Measurements from ENCODE around the gene MMD2. TPM values are rescaled to one million over a fixed set of nuclear protein-coding genes. Genes with fewer than 3 reads are reported as not detected.
A peak's percentile ranks its signal among the peaks of the same experiment; 100 is the strongest.

The MMD2 gene
- total and polyA plus RNA-seq, 4 donors: not detected

DNA sequence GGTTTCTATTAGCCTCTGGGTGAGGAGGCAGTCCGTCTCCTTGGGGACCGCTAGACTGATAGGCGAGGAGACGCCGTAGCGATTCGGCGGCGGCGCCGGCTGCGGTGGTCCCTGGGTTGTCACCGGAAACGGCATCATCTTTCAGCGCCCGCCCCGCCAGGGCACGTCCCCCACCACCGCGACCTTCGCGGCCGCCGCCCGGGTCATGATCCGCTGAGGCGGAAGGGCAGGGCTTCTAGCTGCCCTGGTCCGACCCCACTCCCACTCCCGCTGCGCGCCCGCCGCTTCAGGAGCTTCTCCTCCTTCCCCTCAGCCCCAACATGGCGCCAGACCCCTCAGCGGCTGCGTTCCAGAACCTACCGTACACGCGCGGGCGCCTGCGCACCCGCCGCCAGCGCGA is 97.3 kb downstream of the MMD2 start, which contains the start of gene PAPOLB:
PAPOLB (minus strand) TSS at position 358 of the 400 bp plus-strand sequence; CDS start at position 138, 220 bp downstream.
- no peaks in the 10 kb centered on the region for H3K4me1 ChIP-seq (ENCODE audit: control insufficient read depth in 5 of 5, insufficient read depth in 5 of 5, low read length in 5 of 5)
- ATAC-seq (ENCODE audit: insufficient read depth, low FRiP score) (no peak), DNase-seq (peak in 1 of 3 donors; percentile 14)
- no peaks in the 10 kb centered on the region for H3K27me3 ChIP-seq (ENCODE audit: control insufficient read depth in 3 of 3, insufficient read depth in 3 of 3, low read length in 2 of 3)
- no peak within 1 kb of the TSS for H3K9ac ChIP-seq (ENCODE audit: insufficient read depth in 1 of 2, low read length in 2 of 2)
- H3K27ac ChIP-seq (ENCODE audit: low read depth in 1 of 2, low read length in 1 of 2): peak within 1 kb of the TSS in 1 of 2 donors; percentile 40
- peaks cover 0 to 2% (median 0%) of the 10 kb centered on the region in 4 donors for H3K36me3 ChIP-seq (ENCODE audit: control insufficient read depth in 4 of 4, insufficient read depth in 4 of 4, low read length in 4 of 4)
- 19 to 25% methylated on average over 39 to 46 of the region's 46 CpGs for WGBS, 2 donors
- H3K9me3 ChIP-seq (ENCODE audit: control insufficient read depth in 4 of 4, insufficient read depth in 3 of 4, low read length in 3 of 4): peaks cover 0 to 11% (median 4%) of the 10 kb centered on the region in 4 donors
- peak within 1 kb of the TSS; percentile 47 for H3K4me3 ChIP-seq
- TF ChIP-seq CTCF (IDR thresholded peaks at IDR 0.05; ENCODE audit: control extremely low read depth, extremely low read depth): no peak

- ATAC-seq (ENCODE audit: insufficient read depth, low FRiP score) (no peak), DNase-seq (no peak)
- H3K4me1 ChIP-seq (ENCODE audit: control insufficient read depth in 5 of 5, insufficient read depth in 5 of 5, low read length in 5 of 5): peaks cover 0 to 4% (median 0%) of the 10 kb centered on the region in 5 donors
- no peak overlapping the region for H3K27ac ChIP-seq (ENCODE audit: low read depth in 1 of 2, low read length in 1 of 2)
- H3K27me3 ChIP-seq (ENCODE audit: control insufficient read depth in 3 of 3, insufficient read depth in 3 of 3, low read length in 2 of 3): no peaks in the 10 kb centered on the region
- no peak for TF ChIP-seq CTCF (IDR thresholded peaks at IDR 0.05; ENCODE audit: control extremely low read depth, extremely low read depth)
- H3K9me3 ChIP-seq (ENCODE audit: control insufficient read depth in 4 of 4, insufficient read depth in 3 of 4, low read length in 3 of 4): peaks cover 0 to 11% (median 4%) of the 10 kb centered on the region in 4 donors
- H3K9ac ChIP-seq (ENCODE audit: insufficient read depth in 1 of 2, low read length in 2 of 2): no peak overlapping the region
- peaks cover 0 to 2% (median 0%) of the 10 kb centered on the region in 4 donors for H3K36me3 ChIP-seq (ENCODE audit: control insufficient read depth in 4 of 4, insufficient read depth in 4 of 4, low read length in 4 of 4)
- H3K4me3 ChIP-seq: no peak overlapping the region
- WGBS, 2 donors: 84 to 89% methylated on average over 11 of the region's 11 CpGs
These were observed 97.8 kb downstream of the MMD2 start for GRCh38 chr7:4861227-4861626.

DNA sequence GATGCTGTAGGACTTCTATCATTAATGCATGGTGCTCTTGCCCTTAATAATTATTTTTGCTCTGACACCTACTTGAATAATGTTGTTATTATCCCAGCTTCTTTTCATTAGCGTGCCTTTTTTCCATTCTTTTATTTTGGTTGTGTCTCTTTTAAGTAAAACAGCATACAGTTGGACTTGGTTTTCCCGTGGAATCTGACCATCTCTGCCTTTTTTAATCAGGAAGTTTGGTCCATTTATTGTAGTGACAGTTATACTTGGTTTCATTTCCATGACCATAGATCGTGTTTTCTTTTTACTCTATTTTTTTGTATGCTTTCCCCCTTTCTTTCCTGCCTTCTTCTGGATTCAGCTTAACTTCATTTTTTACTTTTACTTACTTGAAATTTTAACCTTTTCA is 101.8 kb downstream of the MMD2 start:
- H3K27ac ChIP-seq (ENCODE audit: low read depth in 1 of 2, low read length in 1 of 2): no peak overlapping the region
- H3K27me3 ChIP-seq (ENCODE audit: control insufficient read depth in 3 of 3, insufficient read depth in 3 of 3, low read length in 2 of 3): no peaks in the 10 kb centered on the region
- H3K36me3 ChIP-seq (ENCODE audit: control insufficient read depth in 4 of 4, insufficient read depth in 4 of 4, low read length in 4 of 4): peaks cover 0 to 2% (median 0%) of the 10 kb centered on the region in 4 donors
- H3K9ac ChIP-seq (ENCODE audit: insufficient read depth in 1 of 2, low read length in 2 of 2): no peak overlapping the region
- TF ChIP-seq CTCF (IDR thresholded peaks at IDR 0.05; ENCODE audit: control extremely low read depth, extremely low read depth): no peak
- H3K4me1 ChIP-seq (ENCODE audit: control insufficient read depth in 5 of 5, insufficient read depth in 5 of 5, low read length in 5 of 5): peaks cover 0 to 5% (median 2%) of the 10 kb centered on the region in 5 donors
- WGBS, 2 donors: 50 to 54% methylated on average over 3 of the region's 3 CpGs
- no peak overlapping the region for H3K4me3 ChIP-seq
- H3K9me3 ChIP-seq (ENCODE audit: control insufficient read depth in 4 of 4, insufficient read depth in 3 of 4, low read length in 3 of 4): peaks cover 0 to 7% (median 1%) of the 10 kb centered on the region in 4 donors
- DNase-seq (no peak), ATAC-seq (ENCODE audit: insufficient read depth, low FRiP score) (no peak)
